Esophagus muscularis mucosa (tissue), 3 donors: ENCODE data around the gene MTG2.

Experiments used
- POLR2A ChIP-seq: fragments of 450-650 bp; IDR thresholded peaks from one replicate; pipeline ENCODE4 v1.6.1; 2017; ENCODE audit warnings: antibody characterized with exemption, moderate library complexity, mild to moderate bottlenecking, low read depth
- POLR2AphosphoS5 ChIP-seq, 2 donors: sonication (generic); formaldehyde crosslinking; IDR thresholded peaks; one replicate each; pipeline ENCODE4 v1.6.1; 2017; ENCODE audit warnings: antibody characterized with exemption in 2 of 2
- TF ChIP-seq, protein P1 (sequence below), 3 experiments: fragments of 200-600 bp in 2 of 3; fragments of 450-650 bp in 1 of 3; sonication (generic) in 2 of 3; IDR thresholded peaks; one replicate each; pipeline ENCODE4 v1.5.1; 2017 to 2019; ENCODE audit warnings: antibody characterized with exemption in 3 of 3, mild to moderate bottlenecking in 2 of 3, moderate library complexity in 1 of 3

DNA sequence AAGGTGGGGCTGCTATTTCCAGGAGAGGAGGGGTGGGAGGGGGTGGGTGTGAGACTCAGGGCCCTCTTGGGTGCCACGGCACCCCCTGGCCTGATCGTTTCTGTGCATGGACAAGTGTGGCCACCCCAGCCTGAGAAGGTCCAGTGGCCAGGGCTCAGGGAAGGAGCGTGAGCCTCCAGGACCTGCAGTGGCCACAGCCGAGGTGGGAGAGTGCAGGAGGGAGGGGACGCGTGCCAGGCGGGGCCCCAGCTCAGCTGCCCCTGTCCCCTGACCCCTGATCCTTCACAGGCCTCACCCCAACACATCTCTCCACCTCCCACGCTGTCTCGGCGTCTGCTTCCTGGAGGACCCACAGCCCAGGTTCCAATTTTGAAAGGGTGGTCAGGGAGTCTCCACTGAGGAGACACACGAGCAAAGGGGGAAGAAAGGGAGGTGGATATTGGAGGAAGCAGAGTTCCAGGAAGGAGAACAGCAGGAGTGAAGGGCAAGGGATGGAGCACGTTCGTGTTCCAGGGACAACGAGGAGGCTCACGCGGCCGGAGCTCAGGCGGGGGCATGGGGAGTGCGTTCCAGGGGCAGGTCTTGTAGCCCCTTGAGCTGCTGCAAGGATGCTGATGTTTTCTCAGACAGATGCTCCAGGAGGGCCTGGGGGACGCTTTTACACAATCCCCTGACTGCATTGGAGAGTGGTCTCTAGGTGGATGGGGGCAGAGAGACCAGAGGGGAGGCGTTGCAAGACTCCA, 41.5 kb downstream of the MTG2 start:
- TF ChIP-seq, protein P1, sequence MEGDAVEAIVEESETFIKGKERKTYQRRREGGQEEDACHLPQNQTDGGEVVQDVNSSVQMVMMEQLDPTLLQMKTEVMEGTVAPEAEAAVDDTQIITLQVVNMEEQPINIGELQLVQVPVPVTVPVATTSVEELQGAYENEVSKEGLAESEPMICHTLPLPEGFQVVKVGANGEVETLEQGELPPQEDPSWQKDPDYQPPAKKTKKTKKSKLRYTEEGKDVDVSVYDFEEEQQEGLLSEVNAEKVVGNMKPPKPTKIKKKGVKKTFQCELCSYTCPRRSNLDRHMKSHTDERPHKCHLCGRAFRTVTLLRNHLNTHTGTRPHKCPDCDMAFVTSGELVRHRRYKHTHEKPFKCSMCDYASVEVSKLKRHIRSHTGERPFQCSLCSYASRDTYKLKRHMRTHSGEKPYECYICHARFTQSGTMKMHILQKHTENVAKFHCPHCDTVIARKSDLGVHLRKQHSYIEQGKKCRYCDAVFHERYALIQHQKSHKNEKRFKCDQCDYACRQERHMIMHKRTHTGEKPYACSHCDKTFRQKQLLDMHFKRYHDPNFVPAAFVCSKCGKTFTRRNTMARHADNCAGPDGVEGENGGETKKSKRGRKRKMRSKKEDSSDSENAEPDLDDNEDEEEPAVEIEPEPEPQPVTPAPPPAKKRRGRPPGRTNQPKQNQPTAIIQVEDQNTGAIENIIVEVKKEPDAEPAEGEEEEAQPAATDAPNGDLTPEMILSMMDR (IDR thresholded peaks at IDR 0.05) = no peak
- TF ChIP-seq POLR2A (no peak), POLR2AphosphoS5 (IDR thresholded peaks at IDR 0.05) (no peak)
